Gastrocnemius medialis (tissue), 4 donors: ENCODE results near the gene CDH8. TPM values are rescaled to one million over a fixed set of nuclear protein-coding genes. Genes with fewer than 3 reads are reported as not detected.

ENCODE experiments used
- ATAC-seq, 2 donors: fragments of 150-250 bp; one replicate each; pipeline ENCODE4 v1.9.1; 2016
- DNase-seq, 2 donors: peaks; one replicate each; pipeline ENCODE4 v3.0.0-alpha.2; 2019
- H3K27ac ChIP-seq, 4 donors: fragments of 200-600 bp; sonication (generic); 1 replicate in 1 of 4; 2 replicates in 3 of 4; pipeline ENCODE4 v1.5.1; 2016 to 2018; ENCODE audit warnings: mild to moderate bottlenecking in 2 of 4, moderate library complexity in 1 of 4
- H3K27me3 ChIP-seq, 3 donors: fragments of 200-600 bp; sonication (generic) in 2 of 3; 1 replicate in 1 of 3; 2 replicates in 2 of 3; pipeline versions ENCODE4 v1.5.1 to v1.6.0; 2016 to 2019; ENCODE audit warnings: mild to moderate bottlenecking in 1 of 3, moderate library complexity in 1 of 3
- H3K36me3 ChIP-seq, 2 donors: fragments of 200-600 bp; sonication (generic) in 1 of 2; one replicate each; pipeline ENCODE4 v1.5.1; 2017 to 2018
- H3K4me1 ChIP-seq, 2 donors: fragments of 200-600 bp; sonication (generic) in 1 of 2; one replicate each; pipeline ENCODE4 v1.5.1; 2016 to 2017; ENCODE audit warnings: mild to moderate bottlenecking in 2 of 2
- H3K4me3 ChIP-seq, 4 donors: fragments of 200-600 bp; sonication (generic) in 3 of 4; 1 replicate in 1 of 4; 2 replicates in 3 of 4; pipeline ENCODE4 v1.5.1; 2016 to 2019; ENCODE audit warnings: mild to moderate bottlenecking in 2 of 4
- H3K9me3 ChIP-seq, 3 donors: fragments of 200-600 bp; sonication (generic) in 2 of 3; 1 replicate in 1 of 3; 2 replicates in 2 of 3; pipeline ENCODE4 v1.5.1; 2016 to 2019
- POLR2A ChIP-seq, 2 donors: fragments of 450-650 bp; IDR thresholded peaks; one replicate each; pipeline ENCODE4 v1.6.1; 2017; ENCODE audit warnings: antibody characterized with exemption in 2 of 2, mild to moderate bottlenecking in 2 of 2, moderate library complexity in 2 of 2
- in situ Hi-C, 4 donors: fragments of 200-750 bp; cut with MboI; loops; one replicate each; pipeline versions ENCODE4 v1.15.0 to v1.8.0; 2017; ENCODE audit warnings: low sequenced_read_pairs in 4 of 4
- intact Hi-C: fragments of 100-400 bp; cut with DNase I; formaldehyde crosslinking; loops from one replicate; pipeline ENCODE4 v1.15.1; 2023; ENCODE audit warnings: low total_unique reads
- total RNA-seq, 4 donors: library from RNA; depleted of rRNA; stranded (reverse); fragments of >200 nt; gene quantifications; one replicate each; pipeline versions ENCODE4 v1.1.0 to v1.2.3, GENCODE V29; 2016
- TF ChIP-seq, protein P1 (sequence below), 5 experiments: fragments of 450-650 bp in 3 of 5; fragments of 200-600 bp in 2 of 5; sonication (generic) in 2 of 5; IDR thresholded peaks in 4 of 5; conservative IDR thresholded peaks in 1 of 5; 1 replicate in 4 of 5; 2 replicates in 1 of 5; pipeline ENCODE4 v1.5.1; 2016 to 2019; ENCODE audit warnings: antibody characterized with exemption in 5 of 5, mild to moderate bottlenecking in 3 of 5, moderate library complexity in 3 of 5

CDH8 gene
- total RNA-seq, 4 donors from 2014 or later: 0.04 to 0.20 (median 0.17) TPM; not detected in 1

DNA sequence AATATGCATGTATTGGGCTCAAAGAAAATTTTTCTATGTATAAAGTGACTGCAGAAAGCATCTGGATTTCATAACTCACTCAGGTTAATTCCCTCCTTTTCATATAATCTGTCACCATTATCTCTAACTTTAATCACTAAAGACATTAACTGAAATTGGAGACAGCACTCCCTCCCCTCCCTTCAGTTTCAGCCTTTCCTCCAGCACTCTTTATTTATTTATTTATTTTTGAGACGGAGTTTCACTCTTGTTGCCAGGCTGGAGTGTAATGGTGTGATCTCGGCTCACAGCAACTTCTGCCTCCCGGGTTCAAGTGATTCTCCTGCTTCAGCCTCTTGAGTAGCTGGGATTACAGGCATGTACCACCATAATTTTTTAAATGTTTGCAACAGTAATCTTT, 43.1 kb downstream of the CDH8 start:
- no peaks in the 10 kb centered on the region for H3K4me1 ChIP-seq
- H3K4me3 ChIP-seq: no peak overlapping the region
- no peak for ATAC-seq
- in situ Hi-C loops (no loop called here), intact Hi-C loops (no loop called here)
- H3K27ac ChIP-seq: no peak overlapping the region
- DNase-seq: no peak
- no peaks in the 10 kb centered on the region for H3K27me3 ChIP-seq
- no peaks in the 10 kb centered on the region for H3K9me3 ChIP-seq
- TF ChIP-seq, protein P1, sequence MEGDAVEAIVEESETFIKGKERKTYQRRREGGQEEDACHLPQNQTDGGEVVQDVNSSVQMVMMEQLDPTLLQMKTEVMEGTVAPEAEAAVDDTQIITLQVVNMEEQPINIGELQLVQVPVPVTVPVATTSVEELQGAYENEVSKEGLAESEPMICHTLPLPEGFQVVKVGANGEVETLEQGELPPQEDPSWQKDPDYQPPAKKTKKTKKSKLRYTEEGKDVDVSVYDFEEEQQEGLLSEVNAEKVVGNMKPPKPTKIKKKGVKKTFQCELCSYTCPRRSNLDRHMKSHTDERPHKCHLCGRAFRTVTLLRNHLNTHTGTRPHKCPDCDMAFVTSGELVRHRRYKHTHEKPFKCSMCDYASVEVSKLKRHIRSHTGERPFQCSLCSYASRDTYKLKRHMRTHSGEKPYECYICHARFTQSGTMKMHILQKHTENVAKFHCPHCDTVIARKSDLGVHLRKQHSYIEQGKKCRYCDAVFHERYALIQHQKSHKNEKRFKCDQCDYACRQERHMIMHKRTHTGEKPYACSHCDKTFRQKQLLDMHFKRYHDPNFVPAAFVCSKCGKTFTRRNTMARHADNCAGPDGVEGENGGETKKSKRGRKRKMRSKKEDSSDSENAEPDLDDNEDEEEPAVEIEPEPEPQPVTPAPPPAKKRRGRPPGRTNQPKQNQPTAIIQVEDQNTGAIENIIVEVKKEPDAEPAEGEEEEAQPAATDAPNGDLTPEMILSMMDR (IDR thresholded peaks at IDR 0.05 in 4 of 5, conservative IDR thresholded peaks at IDR 0.05 in 1 of 5): no peak
- no peak for TF ChIP-seq POLR2A (IDR thresholded peaks at IDR 0.05)
- no peaks in the 10 kb centered on the region for H3K36me3 ChIP-seq

DNA sequence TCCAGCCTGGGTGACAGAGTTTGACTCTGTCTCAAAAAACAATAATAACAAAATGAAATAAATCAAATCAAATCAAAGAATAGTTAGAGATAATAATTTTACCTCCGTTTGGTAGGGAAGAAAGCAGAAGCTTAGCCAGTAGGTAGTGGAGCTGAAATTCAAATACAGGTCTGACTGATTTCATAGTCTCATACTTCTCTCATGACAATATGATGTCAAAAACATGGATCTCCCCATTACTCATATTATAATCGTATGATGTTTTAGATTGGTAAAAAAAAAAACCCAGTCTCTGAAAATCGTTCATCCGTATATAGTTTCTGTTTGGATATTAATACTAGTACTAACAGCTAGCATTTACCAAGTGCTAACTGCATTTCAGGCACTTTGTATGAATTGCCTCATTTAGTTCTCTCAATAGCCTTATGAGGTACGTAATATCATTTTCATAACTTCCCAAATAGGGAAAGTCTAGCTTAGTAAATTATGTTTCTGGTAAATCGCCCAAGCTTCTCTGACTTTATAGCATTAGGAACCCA, 48.7 kb downstream of the CDH8 start:
- in situ Hi-C loops: no loop called here
- no peaks in the 10 kb centered on the region for H3K27me3 ChIP-seq

DNA sequence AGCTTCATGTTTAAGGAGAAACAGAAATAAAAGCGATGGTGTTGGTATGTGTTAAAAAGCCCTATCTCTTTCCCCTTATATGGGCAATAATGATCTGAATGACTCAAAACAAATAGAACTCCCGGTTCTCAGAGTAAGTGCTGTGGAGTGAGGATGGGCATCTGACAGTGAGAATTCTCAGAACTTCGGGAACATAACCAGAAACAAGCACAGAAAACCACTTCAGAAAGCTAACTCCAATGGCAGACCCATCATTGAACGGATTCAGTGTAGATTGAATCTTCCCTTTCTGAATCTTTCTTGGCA, 67.2 kb downstream of the CDH8 start:
- TF ChIP-seq, protein P1 (IDR thresholded peaks at IDR 0.05 in 4 of 5, conservative IDR thresholded peaks at IDR 0.05 in 1 of 5): no peak
- TF ChIP-seq POLR2A (IDR thresholded peaks at IDR 0.05): no peak
- intact Hi-C loops (no loop called here), in situ Hi-C loops (no loop called here)
- DNase-seq (no peak), ATAC-seq (no peak)
- Histone ChIP-seq H3K36me3 (no peaks in the 10 kb centered on the region), H3K4me3 (no peak overlapping the region), H3K9me3 (no peaks in the 10 kb centered on the region), H3K27ac (no peak overlapping the region), H3K4me1 (no peaks in the 10 kb centered on the region), H3K27me3 (no peaks in the 10 kb centered on the region)

More for the DNA sequence above, 48.7 kb downstream of the CDH8 start:
- intact Hi-C loops: no loop called here
- TF ChIP-seq, protein P1 (IDR thresholded peaks at IDR 0.05 in 4 of 5, conservative IDR thresholded peaks at IDR 0.05 in 1 of 5): no peak
- TF ChIP-seq POLR2A (IDR thresholded peaks at IDR 0.05): no peak
- Histone ChIP-seq H3K4me3 (no peak overlapping the region), H3K9me3 (no peaks in the 10 kb centered on the region), H3K36me3 (no peaks in the 10 kb centered on the region), H3K4me1 (no peaks in the 10 kb centered on the region), H3K27ac (no peak overlapping the region)
- DNase-seq (no peak), ATAC-seq (no peak)

DNA sequence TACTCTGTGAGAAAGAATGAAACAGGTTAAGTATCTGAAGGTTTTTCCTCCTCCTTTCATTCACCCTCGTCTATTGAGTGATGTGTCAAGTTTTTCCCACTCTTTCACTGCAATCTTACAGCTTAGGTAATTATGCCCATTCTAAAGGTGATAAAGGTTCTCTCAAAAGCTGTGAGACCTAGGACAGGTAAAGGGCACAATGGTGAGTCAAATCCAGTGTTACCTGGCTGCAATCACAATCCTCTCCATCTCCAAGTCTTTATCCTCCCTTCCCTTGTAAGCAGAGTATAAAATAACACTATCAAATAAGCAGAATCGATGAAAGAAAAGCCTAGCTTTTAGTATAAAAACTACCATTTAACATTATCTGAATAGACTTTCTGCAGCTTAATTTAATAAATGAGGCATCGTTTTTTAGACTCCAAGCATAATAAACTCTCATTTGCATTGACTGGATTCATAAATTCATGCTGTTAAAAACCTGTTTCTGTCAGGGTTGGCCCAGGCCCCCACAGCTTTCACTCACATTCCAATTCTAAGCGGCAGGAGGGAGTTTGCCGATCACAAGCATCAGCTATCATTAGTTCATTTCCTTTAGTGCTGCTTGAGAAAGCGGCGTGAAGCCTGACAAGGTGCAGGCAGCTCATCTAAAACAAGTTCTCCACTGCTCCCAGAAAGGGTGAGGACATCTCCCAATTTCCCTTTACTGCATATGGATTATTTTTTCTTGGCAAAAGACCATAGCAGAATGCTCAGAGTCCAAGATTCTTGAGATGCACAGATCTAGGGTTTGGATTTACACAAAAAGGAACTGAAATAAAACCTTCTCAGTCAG, 67.8 kb downstream of the CDH8 start:
- Histone ChIP-seq H3K27me3 (no peaks in the 10 kb centered on the region), H3K27ac (no peak overlapping the region), H3K36me3 (no peaks in the 10 kb centered on the region), H3K4me1 (no peaks in the 10 kb centered on the region), H3K4me3 (no peak overlapping the region), H3K9me3 (no peaks in the 10 kb centered on the region)
- TF ChIP-seq POLR2A (IDR thresholded peaks at IDR 0.05): no peak
- TF ChIP-seq, protein P1 (IDR thresholded peaks at IDR 0.05 in 4 of 5, conservative IDR thresholded peaks at IDR 0.05 in 1 of 5): no peak
- in situ Hi-C loops: no loop called here
- ATAC-seq (no peak), DNase-seq (no peak)
- intact Hi-C loops: no loop called here
